ENCODE results near the gene CLGN.

DNA sequence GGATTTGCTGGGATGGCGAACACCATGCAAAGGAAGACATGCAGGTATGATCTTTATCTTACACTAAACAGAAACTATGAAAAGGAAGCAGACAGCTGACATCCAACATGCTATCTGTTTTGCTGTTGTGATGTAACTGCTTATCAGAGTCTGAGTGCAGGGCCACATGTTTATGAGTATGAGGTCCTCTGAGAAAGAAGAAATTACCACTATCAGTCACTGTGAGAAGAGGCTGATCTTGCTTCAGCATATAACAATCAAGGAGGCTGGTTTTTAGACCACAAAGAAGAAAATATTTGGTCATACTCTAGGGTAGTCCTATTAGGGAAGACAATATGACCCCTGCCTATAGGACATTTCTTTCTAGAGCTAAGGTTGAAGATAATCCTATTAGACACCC is 18.5 kb downstream of the CLGN start:
- TF ChIP-seq, protein P1, sequence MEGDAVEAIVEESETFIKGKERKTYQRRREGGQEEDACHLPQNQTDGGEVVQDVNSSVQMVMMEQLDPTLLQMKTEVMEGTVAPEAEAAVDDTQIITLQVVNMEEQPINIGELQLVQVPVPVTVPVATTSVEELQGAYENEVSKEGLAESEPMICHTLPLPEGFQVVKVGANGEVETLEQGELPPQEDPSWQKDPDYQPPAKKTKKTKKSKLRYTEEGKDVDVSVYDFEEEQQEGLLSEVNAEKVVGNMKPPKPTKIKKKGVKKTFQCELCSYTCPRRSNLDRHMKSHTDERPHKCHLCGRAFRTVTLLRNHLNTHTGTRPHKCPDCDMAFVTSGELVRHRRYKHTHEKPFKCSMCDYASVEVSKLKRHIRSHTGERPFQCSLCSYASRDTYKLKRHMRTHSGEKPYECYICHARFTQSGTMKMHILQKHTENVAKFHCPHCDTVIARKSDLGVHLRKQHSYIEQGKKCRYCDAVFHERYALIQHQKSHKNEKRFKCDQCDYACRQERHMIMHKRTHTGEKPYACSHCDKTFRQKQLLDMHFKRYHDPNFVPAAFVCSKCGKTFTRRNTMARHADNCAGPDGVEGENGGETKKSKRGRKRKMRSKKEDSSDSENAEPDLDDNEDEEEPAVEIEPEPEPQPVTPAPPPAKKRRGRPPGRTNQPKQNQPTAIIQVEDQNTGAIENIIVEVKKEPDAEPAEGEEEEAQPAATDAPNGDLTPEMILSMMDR (IDR thresholded peaks at IDR 0.05; ENCODE audit: low read depth, low read length, poor library complexity, severe bottlenecking) = no peak
- no peak for TF ChIP-seq EZH2phosphoT487 (IDR thresholded peaks at IDR 0.05; ENCODE audit: borderline replicate concordance, low read length)

Data from DOHH2 (cell line).